ENCODE measurements around the gene CAMLG.

GRCh38 chr5:134758504-134759341, 20.4 kb downstream of the CAMLG start, which contains the start of gene DDX46:
- TF ChIP-seq CTCF (IDR thresholded peaks at IDR 0.05; ENCODE audit: insufficient read depth, low read depth, low read length) (peak; percentile 52), EZH2 (IDR thresholded peaks at IDR 0.05; ENCODE audit: insufficient read depth, low read length) (no peak)
